Brain microvascular endothelial cell (primary cell): ENCODE data around the gene MMP11.

Experiments
- DNase-seq: peaks from one replicate; pipeline ENCODE4 v3.0.0-alpha.2; 2020
- H3K27ac ChIP-seq: fragments of 250-450 bp; sonication (Bioruptor Pico); 2 replicates; pipeline ENCODE4 v1.5.1; 2020; ENCODE audit warnings: mild to moderate bottlenecking, moderate library complexity
- H3K27me3 ChIP-seq: fragments of 250-450 bp; sonication (Bioruptor Pico); replicated peaks from 2 replicates; pipeline ENCODE4 v1.5.1; 2020; ENCODE audit warnings: mild to moderate bottlenecking
- H3K36me3 ChIP-seq: fragments of 250-450 bp; sonication (Bioruptor Pico); replicated peaks from 2 replicates; pipeline ENCODE4 v1.5.1; 2020; ENCODE audit warnings: mild to moderate bottlenecking
- H3K4me3 ChIP-seq: 2 replicates; pipeline ENCODE4 v1.5.1; 2011; ENCODE audit warnings: low read depth, mild to moderate bottlenecking, control low read depth, low read length, moderate library complexity
- in situ Hi-C: cut with HindIII; loops from 2 replicates; pipeline ENCODE4 v1.10.0; 2017; ENCODE audit warnings: low sequenced_read_pairs, low pct_ligation_motif_present
- TF ChIP-seq, protein P1 (sequence below): IDR thresholded peaks from 2 replicates; pipeline ENCODE4 v1.5.1; 2011; ENCODE audit warnings: low read depth, mild to moderate bottlenecking, moderate library complexity, low read length, control low read depth, inconsistent platforms; ENCODE audit errors: missing control alignments

The MMP11 gene

DNA sequence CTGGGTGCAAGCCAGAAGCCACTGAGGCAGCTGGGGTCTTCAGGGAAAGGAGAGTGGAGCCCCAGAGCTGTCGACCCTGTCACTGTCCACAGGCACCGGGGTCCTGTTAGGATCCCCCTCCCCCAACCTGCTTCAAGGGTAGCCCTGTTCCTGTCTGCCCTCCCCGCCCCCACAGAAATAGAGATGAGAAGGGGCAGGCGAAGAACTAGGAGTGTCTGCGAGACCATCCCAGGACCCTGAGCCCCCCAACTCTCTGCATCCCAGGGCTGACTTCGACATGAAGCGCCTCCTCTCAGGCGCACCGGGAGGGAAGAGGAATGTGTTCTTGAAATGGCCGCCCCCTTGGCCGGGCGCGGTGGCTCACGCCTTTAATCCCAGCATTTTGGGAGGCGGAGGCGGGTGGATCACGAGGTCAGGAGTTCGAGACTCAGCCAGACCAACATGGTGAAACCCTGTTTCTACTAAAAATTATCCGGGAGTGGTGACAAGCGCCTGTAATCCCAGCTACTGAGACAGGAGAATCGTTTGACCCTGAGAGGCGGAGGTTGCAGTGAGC is 21.1 kb upstream of the MMP11 start:
- no peaks in the 10 kb centered on the region for H3K27me3 ChIP-seq
- H3K4me3 ChIP-seq: peak overlapping the region; percentile 89
- no peak for DNase-seq
- TF ChIP-seq, protein P1, sequence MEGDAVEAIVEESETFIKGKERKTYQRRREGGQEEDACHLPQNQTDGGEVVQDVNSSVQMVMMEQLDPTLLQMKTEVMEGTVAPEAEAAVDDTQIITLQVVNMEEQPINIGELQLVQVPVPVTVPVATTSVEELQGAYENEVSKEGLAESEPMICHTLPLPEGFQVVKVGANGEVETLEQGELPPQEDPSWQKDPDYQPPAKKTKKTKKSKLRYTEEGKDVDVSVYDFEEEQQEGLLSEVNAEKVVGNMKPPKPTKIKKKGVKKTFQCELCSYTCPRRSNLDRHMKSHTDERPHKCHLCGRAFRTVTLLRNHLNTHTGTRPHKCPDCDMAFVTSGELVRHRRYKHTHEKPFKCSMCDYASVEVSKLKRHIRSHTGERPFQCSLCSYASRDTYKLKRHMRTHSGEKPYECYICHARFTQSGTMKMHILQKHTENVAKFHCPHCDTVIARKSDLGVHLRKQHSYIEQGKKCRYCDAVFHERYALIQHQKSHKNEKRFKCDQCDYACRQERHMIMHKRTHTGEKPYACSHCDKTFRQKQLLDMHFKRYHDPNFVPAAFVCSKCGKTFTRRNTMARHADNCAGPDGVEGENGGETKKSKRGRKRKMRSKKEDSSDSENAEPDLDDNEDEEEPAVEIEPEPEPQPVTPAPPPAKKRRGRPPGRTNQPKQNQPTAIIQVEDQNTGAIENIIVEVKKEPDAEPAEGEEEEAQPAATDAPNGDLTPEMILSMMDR: no peak
- no peaks in the 10 kb centered on the region for H3K36me3 ChIP-seq
- in situ Hi-C loops: no loop called here
- H3K27ac ChIP-seq: peak overlapping the region; percentile 65

- Histone ChIP-seq H3K4me3 (no peak overlapping the region), H3K27ac (no peak overlapping the region), H3K27me3 (no peaks in the 10 kb centered on the region), H3K36me3 (no peaks in the 10 kb centered on the region)
- DNase-seq: no peak
- in situ Hi-C loops: no loop called here
- TF ChIP-seq, protein P1: no peak
These were observed 20.5 kb upstream of the MMP11 start for GRCh38 chr22:23752090-23752691.

GRCh38 chr22:23752750-23753149 is 19.9 kb upstream of the MMP11 start:
- H3K27me3 ChIP-seq: no peaks in the 10 kb centered on the region
- H3K4me3 ChIP-seq: no peak overlapping the region
- in situ Hi-C loops: no loop called here
- H3K36me3 ChIP-seq: no peaks in the 10 kb centered on the region
- no peak for DNase-seq
- TF ChIP-seq, protein P1: no peak
- no peak overlapping the region for H3K27ac ChIP-seq

DNA sequence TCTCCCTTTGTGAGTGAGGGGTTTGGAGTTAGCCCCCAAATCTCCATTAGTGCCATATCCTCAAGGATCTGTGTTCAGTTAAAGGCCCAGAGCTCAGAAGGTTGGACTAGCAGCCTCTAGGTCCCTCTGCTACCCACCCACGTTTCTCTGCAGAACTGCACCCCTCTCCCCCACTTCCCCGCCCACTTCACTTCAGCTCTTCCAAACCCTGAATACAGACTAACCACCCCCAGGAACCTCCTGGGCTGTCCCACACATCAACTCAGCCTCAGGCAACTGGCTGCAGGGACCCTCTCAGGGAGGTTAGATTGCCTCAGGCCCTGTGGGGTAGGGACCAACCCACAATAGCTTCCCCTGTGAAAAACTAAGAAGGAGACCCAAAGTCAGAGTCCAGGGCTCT is 19.3 kb upstream of the MMP11 start:
- in situ Hi-C loops: no loop called here
- TF ChIP-seq, protein P1: no peak
- Histone ChIP-seq H3K4me3 (no peak overlapping the region), H3K36me3 (no peaks in the 10 kb centered on the region), H3K27me3 (no peaks in the 10 kb centered on the region), H3K27ac (no peak overlapping the region)
- no peak for DNase-seq

DNA sequence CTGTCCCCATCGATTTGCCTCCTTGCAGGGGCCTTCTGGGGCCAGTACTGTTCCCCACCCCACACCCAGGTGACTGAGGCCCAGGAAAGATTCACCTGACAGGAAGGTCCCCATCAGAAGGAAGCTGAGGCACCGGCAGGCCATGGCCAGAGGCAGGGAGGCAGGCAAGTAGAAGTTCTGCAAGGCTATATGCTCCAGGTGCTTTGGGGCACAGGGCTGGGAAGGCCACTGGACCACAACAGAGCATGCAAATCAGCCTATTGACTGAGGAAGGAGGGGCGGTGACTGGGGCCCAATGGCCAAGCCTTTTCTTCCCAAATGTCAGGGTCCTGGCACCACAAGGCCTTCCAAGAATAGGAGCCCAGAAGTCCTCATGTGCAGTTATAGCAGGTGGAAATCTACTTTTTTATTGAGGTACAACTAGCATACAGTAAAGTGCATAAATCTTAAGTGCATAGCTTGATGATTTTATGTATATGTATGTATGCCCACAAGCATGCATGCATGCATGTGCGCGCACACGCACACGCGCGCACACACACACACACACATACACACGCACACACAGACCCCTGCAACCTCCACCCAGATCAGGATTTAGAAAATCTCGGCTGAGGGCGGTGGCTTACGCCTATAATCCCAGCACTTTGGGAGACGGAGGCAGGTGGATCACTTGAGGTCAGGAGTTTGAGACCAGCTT is 18.3 kb upstream of the MMP11 start, which contains the start of gene VPREB3:
TSS of gene VPREB3 (minus strand) at position 206 of the 700 bp plus-strand sequence. CDS start at position 144, 62 bp downstream.
- Histone ChIP-seq H3K4me3 (no peak within 1 kb of the TSS), H3K27me3 (no peaks in the 10 kb centered on the region), H3K36me3 (no peaks in the 10 kb centered on the region), H3K27ac (no peak within 1 kb of the TSS)
- TF ChIP-seq, protein P1: no peak
- DNase-seq: no peak
- in situ Hi-C loops: no loop called here
